ENCODE measurements around the gene AP1S2. TPM values are rescaled to one million over a fixed set of nuclear protein-coding genes. Genes with fewer than 3 reads are reported as not detected.
A peak's percentile ranks its signal among the peaks of the same experiment; 100 is the strongest.

The AP1S2 gene
- 362 and 367 TPM in 2 replicates for total RNA-seq (2021)
- long read RNA-seq, transcript AP1S2-201 (5 exons, 2,237 nt): minor isoform, 359 of 2,115 reads
- long read RNA-seq, transcript AP1S2-202 (5 exons, 3,492 nt): major isoform, 402 of 2,115 reads
- long read RNA-seq, partial matches to known transcripts: 142 of 2,115 reads
- long read RNA-seq, other reads (novel, unspliced or antisense): 1,209 of 2,115 reads

DNA sequence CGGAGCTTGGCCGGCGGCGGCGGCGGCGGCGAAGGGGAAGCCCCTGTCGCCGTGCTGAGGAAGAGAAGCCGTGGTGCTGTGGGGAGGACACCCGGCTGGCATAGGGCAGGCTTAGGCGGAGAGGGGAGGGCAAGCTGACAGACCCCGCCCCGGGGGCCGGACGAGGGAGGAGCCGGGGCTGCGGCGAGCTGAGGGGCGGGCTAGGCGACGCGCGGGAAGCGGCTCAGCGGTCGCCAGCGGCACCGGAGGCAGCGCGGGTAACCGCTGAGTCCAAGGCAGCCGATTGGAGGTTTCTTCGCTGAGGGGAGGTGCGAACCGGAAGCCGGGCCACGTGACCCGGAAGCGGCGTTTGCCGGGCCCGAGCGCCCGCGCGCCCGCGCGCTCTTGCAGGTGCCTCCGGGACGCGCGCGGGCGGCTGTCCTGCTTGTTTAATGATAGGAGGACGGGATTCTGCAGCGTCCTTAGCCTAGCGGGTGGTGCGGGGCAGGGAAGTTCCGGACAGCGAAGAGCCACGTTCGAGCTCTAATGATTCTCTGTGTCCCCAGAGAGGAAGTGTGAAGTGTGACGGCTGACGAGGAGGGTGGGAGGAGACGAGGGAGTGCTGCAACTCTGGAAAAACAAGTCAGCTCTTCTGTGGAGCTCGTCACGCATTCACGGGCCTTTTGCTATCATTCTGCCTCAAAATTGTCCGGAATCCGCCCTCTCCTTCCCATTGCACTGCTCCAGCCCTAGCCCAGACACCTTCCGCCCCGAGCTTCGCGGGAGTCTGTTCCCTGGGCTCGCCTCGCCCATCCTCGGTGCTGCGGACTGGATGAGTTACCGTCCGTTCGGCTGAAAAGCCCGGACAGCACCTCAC is at the start of gene AP1S2:
Gene AP1S2, minus strand, starts transcription at position 102 of the 856 bp plus-strand sequence. CDS start 2,289 bp downstream, outside the sequence.
- Histone ChIP-seq H3K27me3 (ENCODE audit: insufficient read depth, low read length) (no peaks in the 10 kb centered on the region), H3K9me3 (ENCODE audit: control insufficient read depth, low read depth, low read length) (no peaks in the 10 kb centered on the region), H3K79me1 (ENCODE audit: insufficient read depth, low read depth, low read length, poor library complexity, severe bottlenecking) (no peaks in the 10 kb centered on the region), H4K91ac (ENCODE audit: insufficient read length, low read depth, low read length) (no peak within 1 kb of the TSS), H3K18ac (ENCODE audit: insufficient read length, low read depth, low read length) (peak within 1 kb of the TSS; percentile 53), H3K23ac (ENCODE audit: insufficient read length, low read depth, low read length) (no peak within 1 kb of the TSS), H3K4me2 (ENCODE audit: insufficient read depth, insufficient read length, low read length) (peak within 1 kb of the TSS; percentile 99), H3K56ac (ENCODE audit: insufficient read length, low read depth, low read length) (no peak within 1 kb of the TSS), H3K4ac (ENCODE audit: low read depth, low read length) (no peak within 1 kb of the TSS), H2BK5ac (ENCODE audit: insufficient read length, low read length) (no peak within 1 kb of the TSS), H3K4me1 (ENCODE audit: insufficient read depth, low read length) (no peaks in the 10 kb centered on the region; the same call in 1 of the 2 replicates), H2BK12ac (ENCODE audit: insufficient read length, low read depth, low read length) (no peak within 1 kb of the TSS), H4K5ac (ENCODE audit: insufficient read length, low read depth, low read length) (no peak within 1 kb of the TSS), H4K8ac (replicated peaks; ENCODE audit: insufficient read length, low read depth, low read length) (no peak within 1 kb of the TSS), H3T11ph (ENCODE audit: low read length) (no peak within 1 kb of the TSS), H3K9ac (ENCODE audit: extremely low read depth, insufficient read length, low read length) (peak within 1 kb of the TSS; percentile 91), H2AFZ (ENCODE audit: low read length) (no peak within 1 kb of the TSS), H3K23me2 (ENCODE audit: insufficient read length, low read depth, low read length, poor library complexity, severe bottlenecking) (peaks cover 19% of the 10 kb centered on the region), H3K79me2 (ENCODE audit: insufficient read depth, low read length) (peaks cover 30% of the 10 kb centered on the region), H4K20me1 (ENCODE audit: control insufficient read depth, insufficient read depth, insufficient read length) (no peaks in the 10 kb centered on the region), H2BK120ac (ENCODE audit: low read depth, low read length, poor library complexity, severe bottlenecking) (no peak within 1 kb of the TSS), H2AK5ac (ENCODE audit: insufficient read length, low read length) (no peak within 1 kb of the TSS), H2BK20ac (ENCODE audit: low read depth, low read length, poor library complexity, severe bottlenecking) (no peak within 1 kb of the TSS), H3K14ac (ENCODE audit: insufficient read depth, low read length) (peak within 1 kb of the TSS; percentile 66), H2BK15ac (ENCODE audit: low read depth, low read length) (no peak within 1 kb of the TSS; the same call in 1 of the 2 replicates), H3K27ac (ENCODE audit: insufficient read length, low read depth, low read length) (peak within 1 kb of the TSS; percentile 88)
- peak; percentile 98 for DNase-seq
- no CpG with 5 or more reads among the region's 85 CpGs for WGBS (ENCODE audit: extremely low coverage, insufficient read length, low lambda C conversion rate)
- peaks cover 32 to 41% (median 36%) of the 10 kb centered on the region in 3 experiments; a peak in 6 of 7 replicates for H3K36me3 Mint-ChIP-seq (ENCODE audit: insufficient read depth in 1 of 3, low read depth in 3 of 3)
- peaks cover 44 to 48% of the 10 kb centered on the region in 2 experiments for H3K4me1 Mint-ChIP-seq
- peaks cover 0 to 2% of the 10 kb centered on the region in 2 experiments; a peak in 2 of 5 replicates for H3K9me3 Mint-ChIP-seq
- H3K27me3 Mint-ChIP-seq (ENCODE audit: low read depth): no peaks in the 10 kb centered on the region
- H3K4me3 Mint-ChIP-seq: peak within 1 kb of the TSS; percentile 93
- peak within 1 kb of the TSS; percentile 98 to 99 (median 98) for H3K27ac Mint-ChIP-seq
- TF ChIP-seq, protein P1, sequence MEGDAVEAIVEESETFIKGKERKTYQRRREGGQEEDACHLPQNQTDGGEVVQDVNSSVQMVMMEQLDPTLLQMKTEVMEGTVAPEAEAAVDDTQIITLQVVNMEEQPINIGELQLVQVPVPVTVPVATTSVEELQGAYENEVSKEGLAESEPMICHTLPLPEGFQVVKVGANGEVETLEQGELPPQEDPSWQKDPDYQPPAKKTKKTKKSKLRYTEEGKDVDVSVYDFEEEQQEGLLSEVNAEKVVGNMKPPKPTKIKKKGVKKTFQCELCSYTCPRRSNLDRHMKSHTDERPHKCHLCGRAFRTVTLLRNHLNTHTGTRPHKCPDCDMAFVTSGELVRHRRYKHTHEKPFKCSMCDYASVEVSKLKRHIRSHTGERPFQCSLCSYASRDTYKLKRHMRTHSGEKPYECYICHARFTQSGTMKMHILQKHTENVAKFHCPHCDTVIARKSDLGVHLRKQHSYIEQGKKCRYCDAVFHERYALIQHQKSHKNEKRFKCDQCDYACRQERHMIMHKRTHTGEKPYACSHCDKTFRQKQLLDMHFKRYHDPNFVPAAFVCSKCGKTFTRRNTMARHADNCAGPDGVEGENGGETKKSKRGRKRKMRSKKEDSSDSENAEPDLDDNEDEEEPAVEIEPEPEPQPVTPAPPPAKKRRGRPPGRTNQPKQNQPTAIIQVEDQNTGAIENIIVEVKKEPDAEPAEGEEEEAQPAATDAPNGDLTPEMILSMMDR (conservative IDR thresholded peaks at IDR 0.05): no peak
